ENCODE measurements around the gene LRRC15. TPM values are rescaled to one million over a fixed set of nuclear protein-coding genes. Genes with fewer than 3 reads are reported as not detected.

Gene LRRC15
- total RNA-seq, 4 donors from 2014 or later: 0.79 to 6.7 (median 1.4) TPM

GRCh38 chr3:194379651-194380050 is 10.1 kb upstream of the LRRC15 start:
- intact Hi-C loops (cut with DNase I): no loop called here
- no peaks in the 10 kb centered on the region for H3K9me3 ChIP-seq
- H3K27ac ChIP-seq: peak overlapping the region in 2 of 3 donors; percentile 19 to 56
- H3K36me3 ChIP-seq: no peaks in the 10 kb centered on the region
- no peaks in the 10 kb centered on the region for H3K27me3 ChIP-seq
- DNase-seq: peak in 1 of 2 donors; percentile 20
- WGBS, 2 donors: 63 to 74% methylated on average over 9 of the region's 9 CpGs
- H3K4me3 ChIP-seq (replicated peaks in 1 of 3): no peak overlapping the region
- H3K4me1 ChIP-seq: peaks cover 4 to 20% of the 10 kb centered on the region in 2 donors
- TF ChIP-seq CTCF (IDR thresholded peaks at IDR 0.05) (no peak), POLR2A (IDR thresholded peaks at IDR 0.05) (no peak)

GRCh38 chr3:194379231-194379630 is 9.7 kb upstream of the LRRC15 start:
- peaks cover 4 to 20% of the 10 kb centered on the region in 2 donors for H3K4me1 ChIP-seq
- DNase-seq: no peak
- 79 to 89% methylated on average over 6 of the region's 6 CpGs for WGBS, 2 donors
- TF ChIP-seq CTCF (IDR thresholded peaks at IDR 0.05) (no peak), POLR2A (IDR thresholded peaks at IDR 0.05) (no peak)
- intact Hi-C loops (cut with DNase I): no loop called here
- H3K27me3 ChIP-seq: no peaks in the 10 kb centered on the region
- H3K27ac ChIP-seq: peak overlapping the region in 2 of 3 donors; percentile 19 to 56
- H3K9me3 ChIP-seq: no peaks in the 10 kb centered on the region
- H3K36me3 ChIP-seq: no peaks in the 10 kb centered on the region
- H3K4me3 ChIP-seq (replicated peaks in 1 of 3): no peak overlapping the region

GRCh38 chr3:194377708-194378107 is 8.2 kb upstream of the LRRC15 start:
- intact Hi-C loops (cut with DNase I): no loop called here
- DNase-seq: no peak
- Histone ChIP-seq H3K4me3 (replicated peaks in 1 of 3) (no peak overlapping the region), H3K4me1 (peaks cover 4 to 20% of the 10 kb centered on the region in 2 donors), H3K27ac (no peak overlapping the region), H3K9me3 (no peaks in the 10 kb centered on the region), H3K27me3 (no peaks in the 10 kb centered on the region), H3K36me3 (no peaks in the 10 kb centered on the region)
- WGBS, 2 donors: 82 to 94% methylated on average over 1 of the region's 1 CpG
- TF ChIP-seq CTCF (IDR thresholded peaks at IDR 0.05): no peak
- TF ChIP-seq POLR2A (IDR thresholded peaks at IDR 0.05): no peak

GRCh38 chr3:194376241-194376560 is 6.7 kb upstream of the LRRC15 start:
- no peak overlapping the region for H3K27ac ChIP-seq
- no peak overlapping the region for H3K4me3 ChIP-seq (replicated peaks in 1 of 3)
- no peak for TF ChIP-seq CTCF (IDR thresholded peaks at IDR 0.05)
- TF ChIP-seq POLR2A (IDR thresholded peaks at IDR 0.05): no peak
- no peaks in the 10 kb centered on the region for H3K27me3 ChIP-seq
- DNase-seq: no peak
- H3K9me3 ChIP-seq: no peaks in the 10 kb centered on the region
- intact Hi-C loops (cut with DNase I): no loop called here
- no peaks in the 10 kb centered on the region for H3K36me3 ChIP-seq
- H3K4me1 ChIP-seq: peaks cover 4 to 15% of the 10 kb centered on the region in 2 donors
- 77 to 81% methylated on average over 10 of the region's 10 CpGs for WGBS, 2 donors

GRCh38 chr3:194375473-194376240 is 6.1 kb upstream of the LRRC15 start:
- Histone ChIP-seq H3K9me3 (no peaks in the 10 kb centered on the region), H3K27ac (no peak overlapping the region), H3K27me3 (no peaks in the 10 kb centered on the region), H3K36me3 (no peaks in the 10 kb centered on the region), H3K4me3 (replicated peaks in 1 of 3) (no peak overlapping the region), H3K4me1 (peaks cover 4 to 15% of the 10 kb centered on the region in 2 donors)
- peak in 1 of 2 donors; percentile 6 for DNase-seq
- no peak for TF ChIP-seq CTCF (IDR thresholded peaks at IDR 0.05)
- TF ChIP-seq POLR2A (IDR thresholded peaks at IDR 0.05): no peak
- intact Hi-C loops (cut with DNase I): no loop called here
- 55 to 58% methylated on average over 13 to 14 of the region's 15 CpGs for WGBS, 2 donors

All from thyroid gland (tissue), 4 donors.